Measurements from ENCODE around the gene PSAPL1. TPM values are rescaled to one million over a fixed set of nuclear protein-coding genes. Genes with fewer than 3 reads are reported as not detected.

Gene PSAPL1
- polyA plus RNA-seq, 12 donors = 0.06 TPM; not detected in 11

DNA sequence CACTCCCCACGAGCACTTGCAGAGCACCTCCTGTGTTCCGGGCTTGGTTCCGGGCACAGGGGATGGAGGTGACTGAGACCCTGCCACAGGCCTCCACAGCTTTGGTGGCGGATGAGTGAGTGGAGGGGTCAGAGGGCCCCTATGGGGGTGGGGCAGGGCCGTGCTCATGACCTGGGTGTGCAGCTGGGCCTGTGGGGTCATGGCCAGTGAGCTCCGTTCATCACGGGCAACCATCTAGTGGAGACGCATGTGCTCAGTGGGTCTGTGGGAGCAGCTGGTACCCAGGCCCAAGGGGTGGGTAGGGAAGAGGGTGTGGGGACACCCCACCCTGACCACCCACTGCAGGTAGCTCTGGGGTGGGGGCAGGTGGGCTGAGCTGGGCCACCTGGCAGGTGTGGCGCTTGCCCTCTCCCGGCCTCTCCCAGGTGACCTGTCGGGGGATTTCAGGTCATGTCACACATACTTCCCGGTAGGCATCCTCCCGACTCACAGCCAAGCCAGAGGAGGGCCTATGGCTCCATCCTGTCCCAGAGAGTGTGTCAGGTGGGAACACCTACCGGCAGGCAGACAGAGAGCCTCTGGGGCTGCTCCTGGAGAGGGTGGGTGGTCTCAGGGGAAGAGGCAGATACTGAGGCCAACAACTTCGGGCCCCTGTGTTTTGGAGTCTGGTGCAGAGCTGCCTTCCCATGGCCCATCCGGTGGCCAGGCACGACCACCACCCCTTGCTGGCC, 3.6 kb downstream of the PSAPL1 start:
- no peak for DNase-seq

DNA sequence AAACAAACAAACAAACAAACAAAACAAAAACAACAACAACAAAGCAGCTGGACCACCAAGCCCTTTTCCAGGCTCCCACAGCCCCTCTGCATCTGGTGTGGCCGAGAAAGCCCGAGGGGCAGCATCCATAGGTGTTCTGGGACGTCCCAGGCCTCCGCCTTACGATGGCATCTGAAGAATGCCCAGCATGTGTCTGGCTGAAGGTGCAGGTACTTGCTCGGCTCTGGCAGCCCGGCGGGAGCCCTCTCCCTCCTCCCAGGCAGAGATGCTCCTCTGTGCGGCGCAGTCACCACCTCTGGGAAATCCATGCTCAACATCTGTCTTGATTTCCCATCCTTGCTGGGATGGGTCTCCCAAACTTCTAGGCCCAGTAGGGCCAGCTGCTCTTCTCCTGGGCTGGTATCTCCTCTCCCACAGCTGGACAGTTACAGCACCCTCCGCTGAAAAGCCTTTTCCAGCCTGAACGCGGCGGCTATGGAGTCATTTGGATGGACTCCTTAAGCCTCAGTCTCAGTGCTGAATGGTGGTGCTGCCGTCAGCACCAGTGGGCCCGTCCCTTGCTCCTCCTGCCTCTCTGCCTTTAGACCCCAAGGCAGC, 4.3 kb downstream of the PSAPL1 start:
- DNase-seq = no peak

DNA sequence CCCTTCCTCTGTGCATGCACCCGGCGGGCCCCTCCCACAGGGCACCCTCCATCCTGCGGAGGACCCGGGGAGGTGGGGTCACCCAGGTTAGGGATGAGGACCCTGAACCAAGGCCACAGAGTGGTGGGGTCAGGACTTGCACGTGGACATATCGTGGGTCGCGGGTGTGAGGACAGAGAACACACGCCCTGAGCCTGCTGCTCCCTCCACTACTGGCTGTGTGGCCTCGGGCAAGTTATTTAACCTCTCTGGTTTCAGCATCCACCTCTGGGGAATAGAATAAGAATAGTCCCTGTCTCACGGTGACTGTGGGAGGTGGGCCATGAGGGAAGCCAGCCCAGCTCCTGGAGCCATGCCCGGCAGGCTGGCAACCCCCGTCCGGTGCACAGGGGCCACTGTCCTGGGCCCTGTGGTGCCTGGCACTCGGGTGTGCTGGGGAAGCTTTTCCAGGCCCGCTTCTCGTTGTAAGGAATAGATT, 5.1 kb downstream of the PSAPL1 start:
- DNase-seq = no peak

DNA sequence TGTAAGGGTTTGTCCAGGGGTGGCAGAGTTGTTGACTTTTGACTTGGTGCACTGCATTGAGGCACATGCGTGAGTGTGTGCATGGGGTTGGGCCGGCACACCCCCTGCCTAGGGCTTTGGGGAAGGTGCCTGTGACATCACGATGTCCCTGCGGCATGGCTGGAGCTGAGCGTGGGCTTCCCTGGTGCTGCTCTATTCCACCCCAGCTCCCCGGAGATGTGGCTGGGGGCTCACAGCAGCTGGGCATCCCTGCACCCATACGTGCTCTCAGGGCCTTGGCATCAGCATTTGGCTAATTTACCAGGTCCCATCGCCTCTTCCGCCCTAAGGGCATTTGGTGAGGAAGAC, 5.7 kb downstream of the PSAPL1 start:
- DNase-seq = no peak

DNA sequence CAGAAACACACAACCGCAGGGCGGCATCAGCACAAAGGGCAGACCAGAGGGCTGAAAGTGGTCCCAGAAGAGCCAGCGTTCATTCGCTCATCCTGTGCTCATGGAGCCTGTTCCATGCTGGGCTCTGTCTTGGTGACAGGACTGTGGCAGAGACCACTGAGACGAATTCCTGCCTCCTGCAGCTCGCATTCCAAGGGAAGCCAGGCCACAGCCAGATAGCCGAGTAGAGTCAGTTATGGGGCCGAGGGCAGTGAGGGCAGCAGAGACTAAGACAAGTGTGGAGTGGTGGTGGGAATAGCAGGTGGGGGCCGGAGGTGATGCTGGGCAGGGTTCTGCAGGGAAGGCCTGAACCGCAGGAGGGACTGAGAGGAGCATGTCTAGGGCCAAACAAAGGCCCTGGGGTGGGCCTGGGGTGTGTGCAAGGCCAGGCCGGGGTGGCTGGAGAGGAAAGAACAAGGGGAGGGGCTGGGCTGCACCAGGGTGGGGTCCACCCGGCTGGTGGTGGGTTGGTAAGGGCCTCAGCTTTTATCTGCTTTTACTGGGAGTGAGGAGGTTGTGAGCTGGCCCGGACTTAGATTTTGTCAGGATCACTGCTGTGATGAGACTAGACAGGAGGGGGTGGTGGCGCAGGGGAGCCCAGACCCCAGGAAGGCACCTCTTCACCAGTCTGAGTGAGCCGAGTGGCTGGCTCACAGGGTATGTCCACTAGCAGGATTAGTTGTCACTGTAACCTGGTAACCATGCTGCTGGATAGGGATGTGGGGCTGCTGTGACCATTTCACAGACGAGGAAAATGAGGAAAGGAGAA, 6.3 kb downstream of the PSAPL1 start:
- DNase-seq = no peak

DNA sequence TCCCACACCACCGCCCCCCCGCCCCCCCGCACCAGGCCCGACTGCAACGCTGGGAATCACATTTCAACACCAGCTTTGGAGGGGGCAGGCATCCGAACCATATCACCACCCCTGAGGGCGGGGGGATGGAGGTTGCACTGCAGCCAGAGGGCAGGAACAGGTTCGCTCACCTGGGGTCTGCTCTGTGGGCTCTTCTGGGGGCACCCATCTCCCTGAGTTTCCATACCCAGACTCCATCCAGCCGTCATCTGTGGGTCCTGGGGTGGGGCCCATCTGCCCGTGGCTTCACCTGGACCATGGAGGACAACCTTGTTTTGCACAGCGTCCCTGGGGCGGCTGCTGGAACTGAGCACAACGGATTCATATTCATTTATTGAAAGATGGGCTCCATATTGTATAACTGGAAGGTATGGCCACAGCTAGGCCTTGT, 6.9 kb downstream of the PSAPL1 start:
- DNase-seq = no peak

DNA sequence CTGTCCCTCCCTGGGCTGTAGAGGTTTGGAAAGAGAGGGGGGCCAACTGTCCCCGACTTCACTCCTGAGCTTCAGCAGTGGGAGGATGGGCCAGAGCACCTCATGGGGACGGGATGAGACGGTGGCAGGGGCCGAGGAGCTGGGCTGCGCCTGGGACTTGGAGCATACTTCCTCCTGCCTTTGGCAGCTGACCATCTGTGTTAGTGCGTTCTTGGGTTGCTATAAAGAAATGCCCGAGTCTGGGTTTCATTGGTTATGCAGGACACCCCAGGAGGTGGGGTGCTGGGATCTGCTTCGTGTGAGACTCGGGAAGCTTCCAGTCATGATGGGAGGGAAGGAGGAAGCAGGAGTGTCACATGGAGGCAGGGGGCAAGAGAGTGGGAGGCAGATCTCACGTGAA, 7.4 kb downstream of the PSAPL1 start:
- no peak for DNase-seq

DNA sequence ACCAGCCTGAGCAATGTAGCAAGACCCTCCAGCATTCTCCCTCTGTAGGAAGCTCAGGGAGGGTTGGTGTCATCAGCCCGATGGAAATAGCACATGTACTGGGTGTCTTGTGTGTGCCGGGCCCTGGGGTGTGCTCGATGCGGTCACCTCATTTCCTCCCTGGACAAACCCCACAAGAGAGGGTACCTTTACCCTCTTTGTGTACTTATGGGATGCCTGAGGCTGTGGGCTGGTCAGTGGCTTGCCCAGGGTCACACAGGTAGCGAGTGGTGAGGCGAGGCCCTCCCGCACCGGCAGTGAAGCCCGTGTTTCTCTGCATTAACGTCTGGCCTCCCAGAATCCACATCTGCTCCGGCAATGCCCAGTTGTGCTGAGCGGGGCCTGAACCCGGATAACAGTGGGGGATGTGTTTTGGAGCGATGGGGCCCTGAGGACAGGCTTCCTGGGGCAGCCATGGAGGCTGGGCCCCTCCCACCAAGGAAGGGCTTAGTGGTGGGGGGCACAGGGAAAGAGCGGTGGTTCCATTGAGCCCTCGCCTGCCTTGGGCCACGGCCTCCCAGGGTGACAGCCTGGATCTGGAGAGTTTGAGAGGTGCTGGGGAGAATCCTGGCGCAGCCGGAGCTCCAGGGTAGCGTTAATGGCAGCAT, 8.1 kb downstream of the PSAPL1 start:
- no peak for DNase-seq

DNA sequence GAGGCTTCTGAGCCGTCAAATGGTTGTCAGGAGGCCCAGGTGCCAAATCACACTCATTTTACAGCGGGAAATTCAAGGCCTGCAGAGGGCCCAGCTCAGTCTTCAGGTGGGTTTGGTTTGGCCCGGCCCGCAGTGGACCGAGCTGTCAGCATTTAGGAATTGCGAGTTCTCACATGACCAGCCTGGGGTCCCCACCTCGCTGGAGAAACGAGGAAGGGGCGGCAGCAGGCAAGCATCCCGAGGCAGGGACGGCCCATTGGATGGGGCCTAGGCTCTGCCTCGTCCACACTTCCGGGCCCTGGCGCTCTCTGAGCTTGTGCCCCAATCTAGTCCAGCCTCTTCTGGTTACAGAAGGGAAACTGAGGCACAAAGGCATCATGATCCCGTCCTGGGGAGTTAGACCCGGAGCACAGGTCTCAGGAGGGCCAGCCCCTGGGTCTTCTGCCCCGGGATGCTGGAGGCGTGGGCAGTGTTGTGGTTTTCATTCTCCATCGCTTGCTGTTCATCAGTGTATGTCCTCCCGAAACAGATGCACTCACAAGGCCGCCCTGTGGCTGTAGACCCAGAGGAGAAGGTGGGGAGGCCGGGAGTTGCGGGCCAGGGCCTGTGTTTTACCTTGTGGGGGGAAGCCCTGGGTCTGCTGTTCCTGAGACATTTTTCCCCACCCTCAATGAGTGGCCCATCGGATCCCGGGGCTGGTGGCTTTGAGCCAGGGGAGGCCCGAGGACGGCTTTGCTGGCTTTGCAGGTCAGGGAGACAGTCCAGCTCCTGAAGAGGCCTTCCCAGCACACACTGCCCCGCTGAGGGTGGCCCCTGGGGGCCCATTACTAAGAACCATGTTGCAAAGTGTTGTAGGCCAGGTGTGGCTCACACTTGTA, 8.9 kb downstream of the PSAPL1 start:
- no peak for DNase-seq

DNA sequence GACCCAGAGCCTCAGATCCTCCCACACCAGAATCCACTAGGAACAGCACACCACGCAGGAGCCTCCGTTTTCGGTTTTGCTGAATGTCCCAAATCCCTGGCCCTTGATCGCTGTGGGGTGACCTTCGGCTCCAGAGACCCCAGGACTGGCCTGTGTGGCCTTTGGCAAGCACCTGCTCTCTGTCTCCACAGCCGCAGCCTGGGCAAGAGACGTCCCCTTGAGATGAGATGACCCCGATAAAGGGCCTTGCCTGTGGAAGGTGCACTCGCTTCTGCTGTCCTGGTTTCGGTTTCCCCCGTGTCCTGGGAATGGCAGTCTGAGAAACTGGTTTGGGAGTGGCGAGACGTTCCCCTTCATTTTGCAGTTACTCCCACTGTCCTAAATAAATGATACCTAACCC, 9.6 kb downstream of the PSAPL1 start:
- no peak for DNase-seq

DNA sequence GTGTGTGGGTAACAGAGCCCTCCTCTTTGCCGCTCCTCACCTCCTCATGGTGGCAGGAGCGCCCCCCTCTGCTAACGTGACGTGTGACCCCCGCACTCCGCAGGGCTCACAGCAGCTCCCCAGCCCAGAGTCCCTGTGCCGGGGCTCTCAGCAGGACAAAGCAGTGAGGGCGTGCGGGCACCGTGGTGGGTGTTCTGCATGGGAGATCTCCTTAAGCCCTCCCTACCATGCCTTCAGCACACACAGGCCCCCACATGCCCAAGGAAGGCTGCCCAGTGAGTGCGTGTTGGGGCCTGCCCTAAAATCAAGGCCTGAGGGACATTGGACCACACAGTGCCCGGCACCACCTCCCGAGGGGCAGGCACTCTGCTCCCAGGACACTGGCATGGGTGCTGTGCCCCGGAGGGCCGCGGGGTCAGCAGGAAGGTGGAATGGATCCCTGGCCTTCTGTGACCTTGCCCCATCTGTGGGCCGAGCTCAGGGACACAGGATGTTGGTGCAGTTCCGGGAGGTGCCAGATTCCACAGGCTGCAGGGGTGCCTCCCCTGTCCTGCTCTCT, 10.1 kb downstream of the PSAPL1 start:
- DNase-seq = no peak

DNA sequence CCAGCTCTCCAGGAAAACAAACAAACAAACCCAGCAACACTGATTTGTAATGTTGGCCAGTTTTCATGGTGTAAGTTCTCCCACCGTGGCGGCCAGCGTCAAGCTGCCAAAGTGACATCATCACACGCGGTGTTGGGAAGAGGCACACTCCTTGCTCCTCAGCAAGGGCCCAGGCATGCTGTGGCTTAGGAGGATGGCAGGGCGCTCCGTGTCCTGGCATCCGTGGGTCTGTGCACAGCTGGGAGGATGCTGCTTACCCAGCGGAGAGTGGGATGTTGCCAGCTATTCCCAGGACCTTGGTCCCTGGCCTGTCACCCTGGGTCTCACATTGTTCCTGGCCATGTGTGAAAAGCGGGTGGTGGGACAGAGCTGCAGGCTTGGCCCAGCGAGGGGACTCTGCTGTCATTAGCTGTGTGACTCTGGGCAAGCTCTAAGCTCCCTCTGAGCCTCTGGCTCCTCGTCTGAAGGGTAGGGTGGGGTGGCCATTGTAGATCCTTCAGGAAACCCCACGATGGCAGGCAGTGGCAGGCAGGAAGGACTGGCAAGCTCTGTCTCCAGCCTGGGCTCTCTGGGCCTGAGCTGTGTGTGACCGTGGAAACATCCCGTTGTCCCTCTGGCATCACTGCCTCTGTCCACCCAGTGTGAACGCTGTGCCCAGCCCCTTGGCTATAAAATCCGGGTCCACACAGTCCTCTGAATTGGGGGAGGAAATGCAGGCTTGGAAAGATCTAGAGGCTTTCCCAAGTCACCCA, 10.8 kb downstream of the PSAPL1 start:
- peak; percentile 69 for DNase-seq

DNA sequence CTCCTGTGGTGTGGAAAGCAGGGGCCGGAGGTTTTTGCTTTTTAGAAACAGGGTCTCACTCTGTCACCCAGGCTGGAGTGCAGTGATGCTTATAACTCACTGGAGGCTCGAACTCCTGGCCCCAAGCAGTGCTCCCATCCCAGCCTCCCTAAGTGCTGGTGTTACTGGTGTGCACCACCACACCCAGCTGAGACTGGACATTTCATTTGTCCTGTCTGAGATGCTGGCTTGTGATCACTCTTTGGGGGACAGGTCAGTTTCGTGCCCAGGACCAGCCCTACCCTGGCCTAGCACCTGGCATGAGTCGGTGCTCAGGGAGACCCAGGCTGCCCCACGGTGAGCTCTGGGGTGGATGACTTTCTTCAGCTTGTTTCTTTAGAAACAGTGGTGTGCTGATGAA, 11.3 kb downstream of the PSAPL1 start:
- DNase-seq = no peak

DNA sequence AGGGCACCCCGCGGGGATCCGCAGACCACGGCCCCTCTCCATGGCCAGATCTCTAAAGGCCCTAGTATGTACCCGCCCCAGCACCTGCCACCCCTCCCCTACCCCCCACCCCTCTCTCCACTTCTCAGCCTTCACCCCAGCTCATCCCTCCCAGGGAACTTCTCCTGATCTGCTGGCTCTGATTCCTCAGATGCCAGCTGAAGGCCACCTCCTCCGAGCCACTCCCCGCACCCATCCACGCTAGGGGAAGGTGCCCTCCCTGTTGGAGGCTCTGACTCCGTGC, 11.9 kb downstream of the PSAPL1 start:
- no peak for DNase-seq

DNA sequence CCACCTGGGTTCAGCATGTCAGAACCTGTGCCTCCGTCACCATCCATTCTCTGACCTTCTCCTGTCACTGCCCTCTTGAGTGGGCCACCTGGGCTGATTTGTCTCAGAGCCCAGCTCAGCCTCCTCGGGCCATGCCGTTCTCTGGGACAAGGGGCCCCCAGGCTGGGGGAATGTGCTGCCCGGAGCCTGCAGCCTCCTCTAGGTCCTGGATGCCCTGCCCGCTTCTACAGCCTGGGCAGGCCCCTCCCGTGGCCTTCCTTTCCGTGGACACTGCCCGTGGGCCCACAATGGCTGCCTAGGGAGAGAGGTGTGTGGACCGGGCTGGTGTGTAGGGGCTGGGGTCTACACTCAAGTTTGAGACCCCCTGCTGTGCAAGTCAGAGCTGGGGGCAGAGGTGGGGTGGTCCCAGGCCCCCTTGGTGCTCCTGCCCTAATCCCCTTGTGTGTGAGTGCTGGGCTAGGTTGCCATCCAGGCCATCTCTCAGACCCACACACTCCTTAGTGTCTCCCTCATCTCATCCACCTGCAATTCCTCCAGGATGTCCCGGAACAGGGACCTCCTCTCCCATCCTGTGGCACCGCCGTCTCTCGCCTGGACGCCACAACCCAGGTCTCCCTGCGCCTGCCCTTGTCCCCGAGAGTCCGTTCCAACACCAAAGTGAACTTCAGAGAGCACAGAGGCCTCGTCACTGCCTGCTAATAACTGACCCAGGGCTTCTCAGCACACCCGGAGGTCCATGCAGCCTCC, 12.4 kb downstream of the PSAPL1 start:
- no peak for DNase-seq

DNA sequence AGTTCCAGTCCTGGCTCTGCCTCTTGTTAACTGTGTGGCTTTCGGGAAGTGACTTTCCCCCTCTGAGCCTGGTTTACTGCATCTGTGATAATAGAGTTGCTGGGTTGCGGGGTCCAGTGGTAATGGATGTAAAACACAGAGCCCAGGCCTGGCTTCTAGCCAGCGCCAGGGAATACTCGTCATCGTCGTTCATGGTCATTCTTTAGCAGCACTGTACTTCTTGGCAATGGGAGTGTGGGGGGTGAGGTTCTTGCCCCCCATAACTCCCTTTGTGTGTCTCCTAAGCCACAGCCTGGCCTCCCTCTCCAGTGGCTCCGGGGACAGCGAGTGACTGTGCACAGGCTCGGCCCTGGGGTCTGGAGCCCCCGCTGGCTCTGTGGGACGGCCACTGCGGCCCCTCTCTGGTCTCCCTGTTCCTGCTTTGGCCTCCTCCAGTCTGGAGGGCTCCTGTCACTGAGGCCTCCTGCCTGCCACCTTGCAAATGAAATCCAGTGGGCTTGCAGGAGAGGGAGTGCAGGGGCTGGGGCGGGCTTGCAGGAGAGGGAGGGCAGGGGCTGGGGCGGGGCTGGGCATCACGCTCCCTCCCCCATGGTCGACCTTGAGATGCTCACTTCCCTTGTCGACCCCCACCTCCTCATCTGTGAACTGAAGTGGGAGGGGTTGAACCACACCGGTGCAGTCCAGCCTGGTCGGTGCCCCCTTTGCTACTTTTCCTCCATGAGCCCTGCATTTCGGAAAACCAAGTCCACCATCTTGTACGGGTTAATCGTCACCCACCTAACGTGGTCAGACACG, 13.2 kb downstream of the PSAPL1 start:
- no peak for DNase-seq

DNA sequence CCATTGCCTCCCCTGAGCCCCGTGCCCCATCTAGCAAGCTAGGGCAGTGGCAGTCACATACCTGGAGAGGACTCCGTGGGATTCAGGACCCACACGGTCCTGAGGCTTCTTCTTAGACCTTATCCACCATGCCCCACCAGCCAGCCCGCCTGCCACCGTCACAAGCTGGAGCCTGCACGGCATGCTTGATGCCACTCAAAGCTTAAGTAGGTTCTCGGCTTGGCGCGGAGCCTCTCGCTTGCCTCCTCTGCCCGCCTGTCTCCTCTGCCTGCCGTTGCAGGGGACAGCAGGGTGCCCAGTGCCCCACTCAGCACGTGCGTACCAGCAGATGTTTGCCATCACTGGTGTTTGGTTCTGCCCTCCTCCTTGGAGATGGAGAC, 14.1 kb downstream of the PSAPL1 start:
- no peak for DNase-seq

DNA sequence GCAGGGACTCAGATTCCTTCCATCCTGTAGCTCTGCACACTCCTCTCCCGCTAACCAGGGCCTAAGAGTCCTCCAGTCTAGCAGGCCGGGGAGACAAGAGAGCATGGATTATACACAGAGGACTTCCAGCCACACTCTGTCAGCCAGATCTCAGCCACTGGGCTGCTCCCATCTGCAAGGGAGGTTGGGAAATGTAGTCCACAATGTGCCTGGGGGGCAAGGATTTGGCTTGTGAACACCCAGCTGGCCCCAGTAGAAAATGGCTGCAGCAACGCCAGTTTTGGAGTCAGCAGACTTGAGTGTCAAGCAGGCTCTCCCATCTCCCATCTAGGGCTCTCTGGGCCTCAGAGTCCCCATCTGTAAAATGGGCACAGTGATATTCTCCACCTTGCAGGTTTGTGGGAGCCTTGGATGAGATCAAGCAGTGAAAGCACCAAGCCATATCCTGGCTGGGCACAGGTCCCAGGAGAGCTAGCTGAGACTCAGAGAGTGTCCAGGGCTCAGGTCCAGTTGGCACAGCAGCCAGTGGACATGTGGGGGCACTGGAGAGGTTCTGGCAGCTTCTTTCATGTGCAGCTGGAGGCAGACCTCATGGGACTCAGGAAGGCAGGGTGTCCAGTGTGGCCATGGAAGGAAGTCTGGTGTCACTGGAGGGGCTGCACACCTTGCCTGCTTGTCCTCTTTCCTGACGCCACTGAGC, 14.6 kb downstream of the PSAPL1 start:
- DNase-seq = no peak
